Endodermal cell (in vitro differentiated cells): Measurements from ENCODE around the gene ADORA2A. TPM values are rescaled to one million over a fixed set of nuclear protein-coding genes. Genes with fewer than 3 reads are reported as not detected.

Experiments
- DNase-seq: peaks from one replicate; pipeline ENCODE4 v3.0.0-alpha.2; 2017
- H3K27ac ChIP-seq: 2 replicates; pipeline ENCODE4 v1.5.1; 2013; ENCODE audit warnings: mild to moderate bottlenecking, low read depth, low read length, moderate library complexity
- H3K27me3 ChIP-seq: 2 replicates; pipeline ENCODE4 v1.6.1; 2013; ENCODE audit warnings: mild to moderate bottlenecking, low read length, moderate library complexity; ENCODE audit not compliant: insufficient read depth, control insufficient read depth, poor library complexity, severe bottlenecking
- H3K36me3 ChIP-seq: 2 replicates; pipeline ENCODE4 v1.7.0; 2013; ENCODE audit warnings: mild to moderate bottlenecking, low read length, moderate library complexity; ENCODE audit not compliant: control insufficient read depth, insufficient read depth
- H3K4me1 ChIP-seq: one replicate; pipeline ENCODE4 v1.7.0; 2013; ENCODE audit warnings: low read length; ENCODE audit not compliant: control insufficient read depth, insufficient read depth
- H3K4me3 ChIP-seq: 2 replicates; pipeline ENCODE4 v1.5.1; 2013; ENCODE audit warnings: mild to moderate bottlenecking, low read length, moderate library complexity
- H3K9ac ChIP-seq: 2 replicates; pipeline ENCODE4 v1.6.1; 2013; ENCODE audit warnings: mild to moderate bottlenecking, low read length, moderate library complexity; ENCODE audit not compliant: poor library complexity, severe bottlenecking; ENCODE audit errors: extremely low read depth
- H3K9me3 ChIP-seq: 2 replicates; pipeline ENCODE4 v1.6.1; 2013; ENCODE audit warnings: mild to moderate bottlenecking, low read length, moderate library complexity; ENCODE audit not compliant: control insufficient read depth
- H3K27ac Mint-ChIP-seq: 2 replicates; pipeline ENCODE4 v1.8.0; 2020; ENCODE audit warnings: mixed read lengths
- H3K27me3 Mint-ChIP-seq: 2 replicates; pipeline ENCODE4 v1.8.0; 2021; ENCODE audit warnings: mild to moderate bottlenecking, mixed read lengths; ENCODE audit not compliant: insufficient read depth
- H3K36me3 Mint-ChIP-seq: 2 replicates; pipeline ENCODE4 v1.8.0; 2020; ENCODE audit warnings: low read depth, mixed read lengths
- H3K4me1 Mint-ChIP-seq: 2 replicates; pipeline ENCODE4 v1.8.0; 2020; ENCODE audit warnings: mixed read lengths
- H3K4me3 Mint-ChIP-seq: 2 replicates; pipeline ENCODE4 v1.8.0; 2020; ENCODE audit warnings: mild to moderate bottlenecking, moderate library complexity, mixed read lengths
- H3K9me3 Mint-ChIP-seq: 2 replicates; pipeline ENCODE4 v1.8.0; 2020; ENCODE audit warnings: mild to moderate bottlenecking, mixed read lengths
- WGBS, 2 experiments: methylation state at CpG; one replicate each; pipeline versions ENCODE4 v1.1.5 to v1.1.7; 2013; ENCODE audit warnings: missing lambda C conversion rate in 2 of 2, mixed read lengths in 1 of 2; ENCODE audit not compliant: insufficient coverage in 1 of 2, insufficient read length in 1 of 2; 5-methylcytosine and 5-hydroxymethylcytosine counted together
- total RNA-seq, 2 donors: library from RNA; stranded (reverse); fragmentation: NEBNext Ultra II Directional in 1 of 2; extraction: Animal tissue kit (Norgen Biotek cat#: 25700) in 1 of 2; gene quantifications; 2 replicates in 1 of 2; 3 replicates in 1 of 2; pipeline ENCODE4 v1.2.1, GENCODE V29; 2021
- TF ChIP-seq, protein P1 (sequence below): fragments of 200-600 bp; sonication (generic); conservative IDR thresholded peaks from 2 replicates; pipeline ENCODE4 v1.5.0; 2021; ENCODE audit warnings: antibody characterized with exemption, mild to moderate bottlenecking

ADORA2A gene
- total RNA-seq, 2 donors from 2014 or later: 4.1 to 4.7 TPM

DNA sequence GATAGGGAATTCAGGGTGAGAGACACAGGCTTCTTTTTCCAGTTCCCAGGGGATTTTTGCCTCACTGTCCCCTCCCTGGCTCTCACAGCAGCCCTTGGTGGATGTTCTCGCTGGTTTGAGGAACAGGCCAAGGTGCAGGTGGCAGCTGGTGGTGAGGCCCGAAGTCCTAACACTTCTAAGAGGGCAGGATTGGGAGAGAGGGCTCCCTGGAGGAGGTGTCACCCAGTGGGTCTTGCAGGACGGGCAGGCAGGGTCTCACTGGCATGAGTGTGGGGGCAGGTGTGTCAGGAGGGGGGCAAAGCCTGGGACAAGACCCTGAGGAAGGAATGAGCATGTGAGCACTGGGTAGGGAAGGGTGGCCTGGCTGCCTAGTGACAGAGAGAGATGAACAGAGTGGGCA is 9.2 kb downstream of the ADORA2A start:
- H3K27me3 ChIP-seq: no peaks in the 10 kb centered on the region
- H3K4me3 ChIP-seq: no peak overlapping the region
- Mint-ChIP-seq H3K27me3 (no peaks in the 10 kb centered on the region), H3K27ac (no peak overlapping the region), H3K9me3 (no peaks in the 10 kb centered on the region), H3K4me1 (no peaks in the 10 kb centered on the region), H3K36me3 (no peaks in the 10 kb centered on the region), H3K4me3 (no peak overlapping the region)
- no peak overlapping the region for H3K27ac ChIP-seq
- no peak overlapping the region for H3K9ac ChIP-seq
- H3K36me3 ChIP-seq: no peaks in the 10 kb centered on the region
- no peaks in the 10 kb centered on the region for H3K4me1 ChIP-seq
- 91 to 100% methylated on average over 2 to 3 of the region's 3 CpGs for WGBS, 2 experiments
- TF ChIP-seq, protein P1, sequence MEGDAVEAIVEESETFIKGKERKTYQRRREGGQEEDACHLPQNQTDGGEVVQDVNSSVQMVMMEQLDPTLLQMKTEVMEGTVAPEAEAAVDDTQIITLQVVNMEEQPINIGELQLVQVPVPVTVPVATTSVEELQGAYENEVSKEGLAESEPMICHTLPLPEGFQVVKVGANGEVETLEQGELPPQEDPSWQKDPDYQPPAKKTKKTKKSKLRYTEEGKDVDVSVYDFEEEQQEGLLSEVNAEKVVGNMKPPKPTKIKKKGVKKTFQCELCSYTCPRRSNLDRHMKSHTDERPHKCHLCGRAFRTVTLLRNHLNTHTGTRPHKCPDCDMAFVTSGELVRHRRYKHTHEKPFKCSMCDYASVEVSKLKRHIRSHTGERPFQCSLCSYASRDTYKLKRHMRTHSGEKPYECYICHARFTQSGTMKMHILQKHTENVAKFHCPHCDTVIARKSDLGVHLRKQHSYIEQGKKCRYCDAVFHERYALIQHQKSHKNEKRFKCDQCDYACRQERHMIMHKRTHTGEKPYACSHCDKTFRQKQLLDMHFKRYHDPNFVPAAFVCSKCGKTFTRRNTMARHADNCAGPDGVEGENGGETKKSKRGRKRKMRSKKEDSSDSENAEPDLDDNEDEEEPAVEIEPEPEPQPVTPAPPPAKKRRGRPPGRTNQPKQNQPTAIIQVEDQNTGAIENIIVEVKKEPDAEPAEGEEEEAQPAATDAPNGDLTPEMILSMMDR: no peak
- DNase-seq: no peak
- no peaks in the 10 kb centered on the region for H3K9me3 ChIP-seq

DNA sequence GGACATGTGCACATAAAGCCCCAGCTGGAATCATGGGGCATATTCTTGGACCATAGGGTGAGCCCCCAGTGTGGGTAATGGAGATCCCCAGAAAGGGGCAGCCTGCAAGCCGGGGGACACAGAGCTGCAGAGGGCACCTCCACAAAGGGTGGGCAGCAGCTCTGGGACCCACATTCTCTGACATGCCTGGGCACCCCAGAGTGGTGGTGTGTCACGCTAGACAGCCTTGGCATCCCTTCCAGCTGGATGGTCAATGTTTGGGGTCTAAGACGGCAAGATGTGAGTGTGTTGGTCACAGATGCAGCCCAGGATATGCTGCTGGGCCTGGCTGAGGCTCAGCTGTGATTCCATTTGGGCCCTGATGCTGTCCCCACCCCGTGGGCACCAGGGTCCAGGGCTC is 9.7 kb downstream of the ADORA2A start:
- DNase-seq: peak; percentile 17

DNA sequence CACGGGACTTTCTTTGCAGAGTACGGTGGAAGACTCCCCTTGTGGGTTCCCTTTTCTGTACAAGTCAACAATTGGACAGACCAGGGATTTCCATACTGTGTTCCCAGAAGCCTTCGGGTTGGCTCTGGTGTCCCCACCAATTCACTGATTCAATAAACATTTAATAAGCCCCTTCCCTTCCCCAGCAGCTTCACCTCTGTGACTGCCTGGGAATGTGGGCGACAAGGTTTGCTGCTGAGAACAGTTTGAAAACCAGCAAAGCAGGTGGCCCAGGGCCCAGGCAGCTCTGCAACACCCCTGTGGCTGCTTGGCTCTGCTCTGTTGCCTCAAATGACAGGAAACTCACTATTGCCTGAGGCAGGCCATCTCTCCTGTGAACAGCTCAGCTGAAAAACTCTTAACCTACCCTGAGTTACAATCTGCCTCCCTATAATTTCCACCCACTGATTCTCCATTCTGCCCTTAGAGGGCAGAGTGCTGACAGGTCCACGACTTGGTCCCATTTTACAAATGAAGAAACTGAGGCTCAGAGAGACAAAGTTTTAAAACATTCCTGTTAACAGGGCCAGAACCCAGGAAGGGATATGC is 10.4 kb downstream of the ADORA2A start:
- WGBS, 2 experiments: 90 to 94% methylated on average over 5 of the region's 5 CpGs
- Histone ChIP-seq H3K9me3 (no peaks in the 10 kb centered on the region), H3K4me3 (no peak overlapping the region), H3K36me3 (no peaks in the 10 kb centered on the region), H3K27me3 (no peaks in the 10 kb centered on the region), H3K27ac (no peak overlapping the region), H3K4me1 (no peaks in the 10 kb centered on the region), H3K9ac (no peak overlapping the region)
- no peaks in the 10 kb centered on the region for H3K9me3 Mint-ChIP-seq
- H3K27me3 Mint-ChIP-seq: no peaks in the 10 kb centered on the region
- H3K36me3 Mint-ChIP-seq: no peaks in the 10 kb centered on the region
- peak; percentile 24 for DNase-seq
- peak overlapping the region; percentile 8 for H3K27ac Mint-ChIP-seq
- H3K4me1 Mint-ChIP-seq: no peaks in the 10 kb centered on the region
- H3K4me3 Mint-ChIP-seq: no peak overlapping the region
- TF ChIP-seq, protein P1: peak; percentile 56

More for the DNA sequence above, 9.7 kb downstream of the ADORA2A start:
- H3K4me3 ChIP-seq: no peak overlapping the region
- Mint-ChIP-seq H3K27ac (no peak overlapping the region), H3K36me3 (no peaks in the 10 kb centered on the region), H3K9me3 (no peaks in the 10 kb centered on the region), H3K27me3 (no peaks in the 10 kb centered on the region), H3K4me3 (no peak overlapping the region), H3K4me1 (no peaks in the 10 kb centered on the region)
- no peaks in the 10 kb centered on the region for H3K4me1 ChIP-seq
- no peaks in the 10 kb centered on the region for H3K9me3 ChIP-seq
- 92 to 93% methylated on average over 3 to 4 of the region's 4 CpGs for WGBS, 2 experiments
- TF ChIP-seq, protein P1: no peak
- H3K27me3 ChIP-seq: no peaks in the 10 kb centered on the region
- H3K36me3 ChIP-seq: no peaks in the 10 kb centered on the region
- H3K9ac ChIP-seq: no peak overlapping the region
- H3K27ac ChIP-seq: no peak overlapping the region
